Measurements from ENCODE around the gene AK5. TPM values are rescaled to one million over a fixed set of nuclear protein-coding genes. Genes with fewer than 3 reads are reported as not detected.
A peak's percentile ranks its signal among the peaks of the same experiment; 100 is the strongest.

The AK5 gene
- total RNA-seq, 1 donor from 2014 or later = 0.91 TPM

GRCh38 chr1:77533660-77534305 lies 252.0 kb downstream of the AK5 start:
- no peaks in the 10 kb centered on the region for H3K36me3 Mint-ChIP-seq (ENCODE audit: unreplicated experiment)
- no peaks in the 10 kb centered on the region for H3K4me1 Mint-ChIP-seq (ENCODE audit: low read depth, unreplicated experiment)
- TF ChIP-seq CTCF (IDR thresholded peaks at IDR 0.05; ENCODE audit: partially characterized antibody, unreplicated experiment) = peak; percentile 94
- no peak overlapping the region for H3K27ac Mint-ChIP-seq (ENCODE audit: unreplicated experiment)
- DNase-seq = peak; percentile 60
- no peak overlapping the region for H3K4me3 Mint-ChIP-seq (ENCODE audit: unreplicated experiment)
- H3K27me3 Mint-ChIP-seq (ENCODE audit: unreplicated experiment) = no peaks in the 10 kb centered on the region
- H3K9me3 Mint-ChIP-seq (ENCODE audit: unreplicated experiment) = peaks cover 1% of the 10 kb centered on the region

GRCh38 chr1:77534456-77534855 lies 252.6 kb downstream of the AK5 start:
- no peaks in the 10 kb centered on the region for H3K27me3 Mint-ChIP-seq (ENCODE audit: unreplicated experiment)
- H3K4me3 Mint-ChIP-seq (ENCODE audit: unreplicated experiment) = no peak overlapping the region
- peaks cover 5% of the 10 kb centered on the region for H3K4me1 Mint-ChIP-seq (ENCODE audit: low read depth, unreplicated experiment)
- no peaks in the 10 kb centered on the region for H3K36me3 Mint-ChIP-seq (ENCODE audit: unreplicated experiment)
- peaks cover 1% of the 10 kb centered on the region for H3K9me3 Mint-ChIP-seq (ENCODE audit: unreplicated experiment)
- H3K27ac Mint-ChIP-seq (ENCODE audit: unreplicated experiment) = no peak overlapping the region
- DNase-seq = no peak
- TF ChIP-seq CTCF (IDR thresholded peaks at IDR 0.05; ENCODE audit: partially characterized antibody, unreplicated experiment) = no peak

- H3K4me3 Mint-ChIP-seq (ENCODE audit: unreplicated experiment) = no peak overlapping the region
- H3K9me3 Mint-ChIP-seq (ENCODE audit: unreplicated experiment) = no peaks in the 10 kb centered on the region
- H3K36me3 Mint-ChIP-seq (ENCODE audit: unreplicated experiment) = no peaks in the 10 kb centered on the region
Observed at GRCh38 chr1:77536813-77537212, 255.0 kb downstream of the AK5 start.

GRCh38 chr1:77538956-77539518 lies 257.2 kb downstream of the AK5 start:
- Mint-ChIP-seq H3K27ac (ENCODE audit: unreplicated experiment) (peak overlapping the region; percentile 88), H3K9me3 (ENCODE audit: unreplicated experiment) (peaks cover 2% of the 10 kb centered on the region), H3K4me3 (ENCODE audit: unreplicated experiment) (no peak overlapping the region), H3K27me3 (ENCODE audit: unreplicated experiment) (no peaks in the 10 kb centered on the region), H3K4me1 (ENCODE audit: low read depth, unreplicated experiment) (peaks cover 13% of the 10 kb centered on the region), H3K36me3 (ENCODE audit: unreplicated experiment) (no peaks in the 10 kb centered on the region)
- TF ChIP-seq CTCF (IDR thresholded peaks at IDR 0.05; ENCODE audit: partially characterized antibody, unreplicated experiment) = no peak
- DNase-seq = no peak

More at GRCh38 chr1:77536813-77537212, 255.0 kb downstream of the AK5 start:
- Mint-ChIP-seq H3K27me3 (ENCODE audit: unreplicated experiment) (no peaks in the 10 kb centered on the region), H3K27ac (ENCODE audit: unreplicated experiment) (no peak overlapping the region), H3K4me1 (ENCODE audit: low read depth, unreplicated experiment) (peaks cover 13% of the 10 kb centered on the region)
- no peak for TF ChIP-seq CTCF (IDR thresholded peaks at IDR 0.05; ENCODE audit: partially characterized antibody, unreplicated experiment)
- no peak for DNase-seq

GRCh38 chr1:77539519-77540142 lies 257.8 kb downstream of the AK5 start:
- H3K27me3 Mint-ChIP-seq (ENCODE audit: unreplicated experiment) = no peaks in the 10 kb centered on the region
- H3K36me3 Mint-ChIP-seq (ENCODE audit: unreplicated experiment) = no peaks in the 10 kb centered on the region
- no peak for DNase-seq
- H3K27ac Mint-ChIP-seq (ENCODE audit: unreplicated experiment) = peak overlapping the region; percentile 88
- TF ChIP-seq CTCF (IDR thresholded peaks at IDR 0.05; ENCODE audit: partially characterized antibody, unreplicated experiment) = no peak
- H3K4me1 Mint-ChIP-seq (ENCODE audit: low read depth, unreplicated experiment) = peaks cover 13% of the 10 kb centered on the region
- H3K9me3 Mint-ChIP-seq (ENCODE audit: unreplicated experiment) = peaks cover 2% of the 10 kb centered on the region
- no peak overlapping the region for H3K4me3 Mint-ChIP-seq (ENCODE audit: unreplicated experiment)

All from glutamatergic neuron (in vitro differentiated cells).